Neural cell (in vitro differentiated cells): ENCODE results near the gene ATP1A4. TPM values are rescaled to one million over a fixed set of nuclear protein-coding genes. Genes with fewer than 3 reads are reported as not detected.

Experiments used
- H2AFZ ChIP-seq: fragments of 200-600, 300-800 bp; sonication (generic), shearing (Covaris generic); 2 replicates; pipeline ENCODE4 v1.6.0; 2014; ENCODE audit warnings: low read depth, mild to moderate bottlenecking, antibody characterized with exemption, low read length, moderate library complexity
- H3F3A ChIP-seq: fragments of 200-600 bp; shearing (Covaris generic); 2 replicates; pipeline ENCODE4 v1.6.1; 2016; ENCODE audit warnings: mild to moderate bottlenecking, moderate library complexity, mixed read lengths, antibody characterized with exemption, low read length; ENCODE audit not compliant: insufficient read depth, poor library complexity, severe bottlenecking
- H3K27ac ChIP-seq: fragments of 200-600, 300-800 bp; sonication (generic), shearing (Covaris generic); 2 replicates; pipeline ENCODE4 v1.5.1; 2014; ENCODE audit warnings: mild to moderate bottlenecking, low read length, moderate library complexity
- H3K27me3 ChIP-seq: fragments of 300-800, 200-600 bp; sonication (generic), shearing (Covaris generic); 2 replicates; pipeline ENCODE4 v1.6.0; 2014; ENCODE audit warnings: mild to moderate bottlenecking, low read depth, low read length, moderate library complexity; ENCODE audit not compliant: insufficient read depth
- H3K36me3 ChIP-seq: fragments of 300-800, 200-600 bp; sonication (generic), shearing (Covaris generic); 2 replicates; pipeline ENCODE4 v1.5.1; 2014; ENCODE audit warnings: mild to moderate bottlenecking, antibody characterized with exemption, low read length, moderate library complexity; ENCODE audit not compliant: insufficient read depth
- H3K4me2 ChIP-seq: fragments of 300-800, 200-600 bp; sonication (generic), shearing (Covaris generic); 2 replicates; pipeline ENCODE4 v1.6.0; 2014; ENCODE audit warnings: mild to moderate bottlenecking, low read length
- H3K4me3 ChIP-seq: fragments of 300-800, 200-600 bp; sonication (generic), shearing (Covaris generic); 2 replicates; pipeline ENCODE4 v1.5.1; 2014; ENCODE audit warnings: mild to moderate bottlenecking, low read length, moderate library complexity
- H3K79me2 ChIP-seq: fragments of 200-600 bp; shearing (Covaris generic); replicated peaks from 2 replicates; pipeline ENCODE4 v1.6.0; 2014; ENCODE audit warnings: mild to moderate bottlenecking, low read length, moderate library complexity; ENCODE audit not compliant: insufficient read depth
- H3K9ac ChIP-seq: fragments of 300-800, 200-600 bp; sonication (generic), shearing (Covaris generic); 2 replicates; pipeline ENCODE4 v1.6.1; 2016; ENCODE audit warnings: mild to moderate bottlenecking, low read length, mixed read lengths
- H3K9me2 ChIP-seq: fragments of 200-600 bp; shearing (Covaris generic); 2 replicates; pipeline ENCODE4 v1.6.1; 2016; ENCODE audit warnings: mild to moderate bottlenecking, low read length, mixed read lengths; ENCODE audit not compliant: insufficient read depth
- H3K9me3 ChIP-seq: fragments of 200-600, 300-800 bp; sonication (generic), shearing (Covaris generic); 2 replicates; pipeline ENCODE4 v1.6.1; 2016; ENCODE audit warnings: mild to moderate bottlenecking, mixed run types, low read length, moderate library complexity, mixed read lengths
- H4K20me1 ChIP-seq: fragments of 200-600 bp; shearing (Covaris generic); 2 replicates; pipeline ENCODE4 v1.6.1; 2016; ENCODE audit warnings: mild to moderate bottlenecking, mixed run types; ENCODE audit not compliant: insufficient read depth
- CTCF ChIP-seq: fragments of 450-650 bp; IDR thresholded peaks from 2 replicates; pipeline ENCODE4 v1.5.1; 2014; ENCODE audit warnings: antibody characterized with exemption, mild to moderate bottlenecking, moderate library complexity; ENCODE audit not compliant: poor library complexity, severe bottlenecking
- EP300 ChIP-seq: fragments of 450-650 bp; conservative IDR thresholded peaks from 2 replicates; pipeline ENCODE4 v1.6.1; 2014; ENCODE audit warnings: antibody characterized with exemption, mild to moderate bottlenecking, moderate library complexity; ENCODE audit not compliant: poor library complexity, severe bottlenecking
- EZH2 ChIP-seq: fragments of 200-600, 300-800 bp; shearing (Covaris generic), sonication (generic); IDR thresholded peaks from 2 replicates; pipeline ENCODE4 v1.6.1; 2014; ENCODE audit warnings: antibody characterized with exemption, low read length, borderline replicate concordance, mild to moderate bottlenecking; ENCODE audit not compliant: insufficient read depth, poor library complexity, severe bottlenecking
- MXI1 ChIP-seq: fragments of 450-650 bp; conservative IDR thresholded peaks from 2 replicates; pipeline ENCODE4 v1.6.1; 2014; ENCODE audit warnings: antibody characterized with exemption, mild to moderate bottlenecking; ENCODE audit not compliant: poor library complexity, severe bottlenecking
- POLR2AphosphoS5 ChIP-seq: IDR thresholded peaks from 2 replicates; pipeline ENCODE4 v1.6.1; 2012
- RAD21 ChIP-seq: fragments of 450-650 bp; conservative IDR thresholded peaks from 2 replicates; pipeline ENCODE4 v1.6.1; 2014; ENCODE audit warnings: antibody characterized with exemption, mild to moderate bottlenecking, moderate library complexity
- REST ChIP-seq: IDR thresholded peaks from 2 replicates; pipeline ENCODE4 v1.6.1; 2012; ENCODE audit warnings: borderline replicate concordance
- SMC3 ChIP-seq: fragments of 450-650 bp; conservative IDR thresholded peaks from 2 replicates; pipeline ENCODE4 v1.6.1; 2014; ENCODE audit warnings: antibody characterized with exemption, mild to moderate bottlenecking, moderate library complexity; ENCODE audit not compliant: poor library complexity
- TAF1 ChIP-seq: IDR thresholded peaks from 2 replicates; pipeline ENCODE4 v1.6.1; 2012; ENCODE audit warnings: low read depth
- polyA plus RNA-seq: library from polyadenylated mRNA; depleted of rRNA; stranded (reverse); fragments of >200 nt; gene quantifications from 2 replicates; pipeline ENCODE4 v1.2.3, GENCODE V29; 2014

The ATP1A4 gene
- polyA plus RNA-seq, 1 donor from 2014 or later, result not detected

GRCh38 chr1:160127381-160127780 lies 24.0 kb upstream of the ATP1A4 start:
- H3K9ac ChIP-seq, result no peak overlapping the region

GRCh38 chr1:160127865-160128523 lies 23.4 kb upstream of the ATP1A4 start:
- Histone ChIP-seq H3K36me3 (no peaks in the 10 kb centered on the region), H3K9me3 (no peaks in the 10 kb centered on the region), H3K27ac (no peak overlapping the region), H3K79me2 (no peaks in the 10 kb centered on the region), H2AFZ (no peak overlapping the region), H3K4me2 (no peak overlapping the region), H3F3A (no peaks in the 10 kb centered on the region), H3K27me3 (no peaks in the 10 kb centered on the region), H3K9me2 (no peaks in the 10 kb centered on the region), H3K4me3 (no peak overlapping the region), H3K9ac (no peak overlapping the region), H4K20me1 (no peaks in the 10 kb centered on the region)
- TF ChIP-seq EZH2 (no peak), POLR2AphosphoS5 (no peak), RAD21 (no peak), REST (no peak), EP300 (no peak), SMC3 (no peak), TAF1 (no peak)

More at GRCh38 chr1:160127381-160127780, 24.0 kb upstream of the ATP1A4 start:
- H3F3A ChIP-seq, result no peaks in the 10 kb centered on the region
- H3K4me2 ChIP-seq, result no peak overlapping the region
- H3K4me3 ChIP-seq, result no peak overlapping the region
- H3K27me3 ChIP-seq, result no peaks in the 10 kb centered on the region
- no peaks in the 10 kb centered on the region for H4K20me1 ChIP-seq
- no peaks in the 10 kb centered on the region for H3K79me2 ChIP-seq
- no peaks in the 10 kb centered on the region for H3K9me3 ChIP-seq
- no peak overlapping the region for H3K27ac ChIP-seq
- no peaks in the 10 kb centered on the region for H3K9me2 ChIP-seq
- H2AFZ ChIP-seq, result no peak overlapping the region
- H3K36me3 ChIP-seq, result no peaks in the 10 kb centered on the region
- TF ChIP-seq RAD21 (no peak), EZH2 (no peak), REST (no peak), POLR2AphosphoS5 (no peak), SMC3 (no peak), CTCF (no peak), TAF1 (no peak), EP300 (no peak), MXI1 (no peak)
